Karpas-422 (cell line): ENCODE results near the gene CEBPA. TPM values are rescaled to one million over a fixed set of nuclear protein-coding genes. Genes with fewer than 3 reads are reported as not detected.
"Not testable (repeated sequence)": the region's sequence is repeated elsewhere in the genome, so short reads cannot be mapped to it uniquely, and the experiment has no call there.

ENCODE experiments used
- DNase-seq: peaks from one replicate; pipeline ENCODE4 v3.0.0-alpha.2; 2015
- H2AFZ ChIP-seq: fragments of 200-600 bp; sonication (generic); 2 replicates; pipeline ENCODE4 v1.6.1; 2014; ENCODE audit warnings: antibody characterized with exemption, low read length, mixed read lengths
- H3K27ac ChIP-seq: fragments of 200-600 bp; sonication (generic); 2 replicates; pipeline ENCODE4 v1.5.1; 2014; ENCODE audit warnings: mild to moderate bottlenecking, low read length, moderate library complexity
- H3K27me3 ChIP-seq: fragments of 200-600 bp; sonication (generic); 2 replicates; pipeline ENCODE4 v1.6.1; 2014; ENCODE audit warnings: low read length, mixed read lengths
- H3K36me3 ChIP-seq: fragments of 200-600 bp; sonication (generic); 2 replicates; pipeline ENCODE4 v1.6.1; 2014; ENCODE audit warnings: low read length, mixed read lengths; ENCODE audit not compliant: insufficient read depth
- H3K4me1 ChIP-seq: fragments of 200-600 bp; sonication (generic); 2 replicates; pipeline ENCODE4 v1.6.1; 2014; ENCODE audit warnings: mild to moderate bottlenecking, low read length, mixed read lengths
- H3K4me2 ChIP-seq: fragments of 200-600 bp; sonication (generic); 2 replicates; pipeline ENCODE4 v1.6.1; 2014; ENCODE audit warnings: low read length, low read depth, mild to moderate bottlenecking; ENCODE audit not compliant: poor library complexity, severe bottlenecking
- H3K4me3 ChIP-seq: fragments of 200-600 bp; sonication (generic); 2 replicates; pipeline ENCODE4 v1.5.1; 2014; ENCODE audit warnings: mild to moderate bottlenecking, antibody characterized with exemption, low read length, mixed read lengths
- H3K79me2 ChIP-seq: fragments of 200-600 bp; sonication (generic); 2 replicates; pipeline ENCODE4 v1.6.1; 2014; ENCODE audit warnings: mild to moderate bottlenecking, low read length, mixed read lengths
- H3K9ac ChIP-seq: fragments of 200-600 bp; sonication (generic); 2 replicates; pipeline ENCODE4 v1.6.0; 2014; ENCODE audit warnings: low read length
- H3K9me2 ChIP-seq: fragments of 200-600 bp; sonication (generic), shearing (Covaris generic); replicated peaks from 2 replicates; pipeline ENCODE4 v1.6.0; 2014; ENCODE audit warnings: mild to moderate bottlenecking, low read length, moderate library complexity; ENCODE audit not compliant: insufficient read depth
- H3K9me3 ChIP-seq: fragments of 300-700, 200-600 bp; sonication (generic); 2 replicates; pipeline ENCODE4 v1.6.1; 2014; ENCODE audit warnings: low read length, mixed read lengths
- H4K20me1 ChIP-seq: fragments of 200-600 bp; sonication (generic); 2 replicates; pipeline ENCODE4 v1.6.1; 2014; ENCODE audit warnings: mild to moderate bottlenecking, antibody characterized with exemption, low read length, low read depth; ENCODE audit not compliant: insufficient read depth
- total RNA-seq: library from RNA; depleted of rRNA; stranded (reverse); fragments of >200 nt; shearing (Covaris generic); gene quantifications from 2 replicates; pipeline ENCODE4 v1.2.3, GENCODE V29; 2014; ENCODE audit warnings: low replicate concordance

CEBPA gene
- total RNA-seq, 1 experiment from 2014 or later, result not detected

DNA sequence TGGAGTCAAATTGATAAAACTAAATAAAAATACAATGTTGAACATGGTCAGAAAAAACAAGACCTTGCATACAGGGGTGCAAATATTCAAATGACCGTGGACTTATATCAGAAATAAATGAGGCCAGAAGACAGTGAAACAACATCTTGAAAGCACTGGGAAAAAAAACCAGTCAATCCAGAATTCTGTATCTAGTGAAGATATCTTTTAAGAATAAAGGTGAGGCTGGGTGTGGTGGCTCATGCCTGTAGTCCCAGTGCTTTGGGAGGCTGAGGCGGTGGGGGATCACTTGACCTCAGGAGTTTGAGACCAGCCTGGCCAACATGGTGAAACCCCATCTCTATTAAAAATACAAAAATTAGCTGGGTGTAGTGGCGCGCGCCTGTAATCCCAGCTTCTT, 15.2 kb upstream of the CEBPA start:
- Histone ChIP-seq H3K4me2 (no peak overlapping the region), H3K4me3 (no peak overlapping the region), H3K36me3 (no peaks in the 10 kb centered on the region), H3K4me1 (no peaks in the 10 kb centered on the region), H4K20me1 (no peaks in the 10 kb centered on the region), H3K79me2 (no peaks in the 10 kb centered on the region), H2AFZ (no peak overlapping the region), H3K9me2 (no peaks in the 10 kb centered on the region), H3K9ac (no peak overlapping the region), H3K27me3 (no peaks in the 10 kb centered on the region), H3K27ac (no peak overlapping the region), H3K9me3 (no peaks in the 10 kb centered on the region)
- DNase-seq, result no peak

DNA sequence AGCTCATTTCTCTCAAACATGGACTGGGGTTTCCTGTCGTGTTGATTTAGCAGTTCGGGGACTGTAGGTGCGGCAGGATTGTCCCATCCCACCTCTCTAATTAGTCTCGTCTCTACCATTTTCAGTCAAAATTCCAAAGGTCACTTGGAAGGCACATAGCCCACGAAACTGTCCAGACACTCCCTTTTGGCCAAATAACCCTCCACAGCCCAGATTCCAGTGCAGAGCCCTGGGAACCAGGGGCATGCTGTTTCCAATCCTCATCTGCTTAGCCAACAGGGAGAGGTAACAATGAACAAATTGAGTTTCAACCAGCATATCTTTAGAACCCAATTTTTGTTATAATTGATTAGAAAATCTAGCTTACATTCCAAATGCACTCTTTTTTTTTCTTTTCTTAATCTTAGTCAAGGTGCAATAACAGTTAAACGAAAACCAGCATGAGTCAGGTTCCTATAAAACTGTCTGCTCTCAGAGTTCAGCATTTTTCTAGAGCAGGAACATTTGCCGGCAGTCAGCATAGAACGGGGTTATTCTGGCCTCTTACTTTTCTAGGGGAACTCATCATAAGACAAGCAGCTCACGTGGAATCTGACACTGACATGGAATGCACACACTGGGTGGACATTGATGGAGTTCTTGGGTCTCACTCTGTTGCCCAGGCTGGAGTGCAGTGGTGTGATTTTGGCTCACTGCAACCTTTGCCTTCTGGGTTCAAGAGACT, 14.4 kb upstream of the CEBPA start:
- no peaks in the 10 kb centered on the region for H3K79me2 ChIP-seq
- no peak overlapping the region for H3K27ac ChIP-seq
- no peak overlapping the region for H3K4me2 ChIP-seq
- H2AFZ ChIP-seq, result no peak overlapping the region
- no peaks in the 10 kb centered on the region for H3K4me1 ChIP-seq
- H3K36me3 ChIP-seq, result no peaks in the 10 kb centered on the region
- no peak for DNase-seq
- H3K9ac ChIP-seq, result no peak overlapping the region
- no peak overlapping the region for H3K4me3 ChIP-seq
- H3K27me3 ChIP-seq, result no peaks in the 10 kb centered on the region
- no peaks in the 10 kb centered on the region for H4K20me1 ChIP-seq
- H3K9me3 ChIP-seq, result no peaks in the 10 kb centered on the region
- H3K9me2 ChIP-seq, result no peaks in the 10 kb centered on the region

GRCh38 chr19:33312808-33313207, 10.5 kb upstream of the CEBPA start:
- H3K9me2 ChIP-seq, H3K9ac ChIP-seq, H3K36me3 ChIP-seq, H2AFZ ChIP-seq, H3K27me3 ChIP-seq, H3K4me3 ChIP-seq, H3K79me2 ChIP-seq, DNase-seq, H4K20me1 ChIP-seq, H3K27ac ChIP-seq, H3K9me3 ChIP-seq, H3K4me2 ChIP-seq, H3K4me1 ChIP-seq: not testable (repeated sequence)

GRCh38 chr19:33312065-33312464, 9.7 kb upstream of the CEBPA start:
- Histone ChIP-seq H4K20me1 (no peaks in the 10 kb centered on the region), H3K9ac (no peak overlapping the region), H2AFZ (no peak overlapping the region), H3K4me2 (no peak overlapping the region), H3K79me2 (no peaks in the 10 kb centered on the region), H3K27me3 (no peaks in the 10 kb centered on the region), H3K4me1 (no peaks in the 10 kb centered on the region), H3K27ac (no peak overlapping the region), H3K9me2 (no peaks in the 10 kb centered on the region), H3K4me3 (no peak overlapping the region), H3K36me3 (no peaks in the 10 kb centered on the region), H3K9me3 (no peaks in the 10 kb centered on the region)
- DNase-seq, result no peak

- H3K4me3 ChIP-seq, result no peak overlapping the region
- no peak overlapping the region for H3K27ac ChIP-seq
- no peak overlapping the region for H2AFZ ChIP-seq
- H3K79me2 ChIP-seq, result no peaks in the 10 kb centered on the region
- no peaks in the 10 kb centered on the region for H3K36me3 ChIP-seq
- DNase-seq, result peak; percentile 73
- no peaks in the 10 kb centered on the region for H4K20me1 ChIP-seq
- no peak overlapping the region for H3K9ac ChIP-seq
- H3K27me3 ChIP-seq, result no peaks in the 10 kb centered on the region
- no peaks in the 10 kb centered on the region for H3K9me3 ChIP-seq
- H3K9me2 ChIP-seq, result no peaks in the 10 kb centered on the region
- no peaks in the 10 kb centered on the region for H3K4me1 ChIP-seq
- H3K4me2 ChIP-seq, result no peak overlapping the region
Measured at GRCh38 chr19:33311326-33311682, 9.0 kb upstream of the CEBPA start.

- Histone ChIP-seq H3K9ac (no peak overlapping the region), H4K20me1 (no peaks in the 10 kb centered on the region), H3K4me3 (no peak overlapping the region), H3K27me3 (no peaks in the 10 kb centered on the region), H3K9me2 (no peaks in the 10 kb centered on the region), H3K79me2 (no peaks in the 10 kb centered on the region), H3K36me3 (no peaks in the 10 kb centered on the region), H3K4me2 (no peak overlapping the region), H2AFZ (no peak overlapping the region), H3K9me3 (no peaks in the 10 kb centered on the region), H3K4me1 (no peaks in the 10 kb centered on the region), H3K27ac (no peak overlapping the region)
- no peak for DNase-seq
Measured at GRCh38 chr19:33310606-33311325, 8.4 kb upstream of the CEBPA start.

DNA sequence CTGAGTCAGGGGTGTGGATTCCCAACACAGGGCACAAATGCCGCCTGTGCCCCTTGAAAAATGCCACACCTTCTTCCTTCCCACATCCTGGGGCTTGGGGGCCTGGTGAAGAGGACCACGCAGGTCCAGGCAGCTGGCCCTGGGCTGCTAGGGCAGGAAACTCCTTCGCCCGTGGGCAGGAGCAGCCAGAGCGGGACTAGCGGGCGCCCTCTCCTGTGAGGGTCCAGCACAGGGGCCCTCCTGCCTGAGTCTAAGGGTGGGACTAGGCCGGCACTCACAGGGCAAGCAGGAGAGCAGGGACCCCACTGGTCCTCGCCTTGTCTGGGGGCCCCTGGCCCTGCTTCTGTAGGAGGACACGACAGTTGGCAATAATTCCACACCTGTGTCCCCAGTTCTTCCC, 7.5 kb upstream of the CEBPA start:
- H3K9me2 ChIP-seq, result no peaks in the 10 kb centered on the region
- no peak for DNase-seq
- no peak overlapping the region for H3K27ac ChIP-seq
- H4K20me1 ChIP-seq, result no peaks in the 10 kb centered on the region
- no peaks in the 10 kb centered on the region for H3K36me3 ChIP-seq
- no peaks in the 10 kb centered on the region for H3K27me3 ChIP-seq
- no peaks in the 10 kb centered on the region for H3K9me3 ChIP-seq
- H3K4me3 ChIP-seq, result no peak overlapping the region
- no peak overlapping the region for H3K9ac ChIP-seq
- no peaks in the 10 kb centered on the region for H3K79me2 ChIP-seq
- no peaks in the 10 kb centered on the region for H3K4me1 ChIP-seq
- no peak overlapping the region for H2AFZ ChIP-seq
- H3K4me2 ChIP-seq, result no peak overlapping the region

DNA sequence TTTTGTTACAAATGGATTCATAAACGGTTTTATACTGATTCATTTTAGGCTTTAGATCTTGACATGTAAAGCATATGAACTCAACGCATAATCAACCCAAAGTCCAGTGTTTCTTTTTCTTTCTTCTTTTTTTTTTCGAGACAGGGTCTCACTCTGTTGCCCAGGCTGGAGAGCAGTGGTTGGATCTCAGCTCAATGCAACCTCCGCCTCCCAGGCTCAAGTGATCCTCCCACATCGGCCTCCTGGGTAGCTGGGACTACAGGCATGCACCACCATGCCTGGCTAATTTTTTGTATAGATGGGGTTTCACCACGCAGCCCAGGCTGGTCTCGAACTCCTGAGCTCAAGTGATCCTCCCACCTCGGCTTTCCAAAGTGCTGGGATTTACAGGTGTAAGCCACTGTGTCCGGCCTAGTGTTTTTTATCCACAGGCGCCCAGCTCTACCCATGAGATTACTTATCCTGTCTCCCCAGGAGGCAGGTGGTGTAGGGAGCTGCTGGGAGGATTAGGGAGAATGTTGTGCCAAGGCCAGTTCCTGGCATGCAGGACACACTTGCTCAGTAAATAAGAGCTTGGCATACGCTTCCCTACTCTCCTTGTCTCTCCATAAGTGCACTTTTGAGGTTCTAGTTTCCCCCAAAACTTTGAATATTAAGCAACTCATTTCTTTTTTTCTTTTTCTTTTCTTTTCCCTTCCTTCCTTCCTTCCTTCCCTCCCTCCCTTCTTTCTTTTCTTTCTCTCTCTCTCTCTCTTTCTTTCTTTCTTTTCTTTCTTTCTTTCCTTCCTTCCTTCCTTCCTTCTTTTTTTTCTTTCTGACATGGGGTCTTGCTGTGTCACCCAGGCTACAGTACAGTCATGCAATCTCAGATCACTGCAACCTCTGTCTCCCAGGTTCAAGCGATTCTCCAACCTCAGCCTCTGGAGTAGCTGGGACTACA, 4.8 kb upstream of the CEBPA start:
- Histone ChIP-seq H2AFZ (no peak overlapping the region), H4K20me1 (no peaks in the 10 kb centered on the region), H3K36me3 (no peaks in the 10 kb centered on the region), H3K9ac (no peak overlapping the region), H3K27me3 (no peaks in the 10 kb centered on the region), H3K9me3 (no peaks in the 10 kb centered on the region), H3K9me2 (no peaks in the 10 kb centered on the region), H3K79me2 (no peaks in the 10 kb centered on the region), H3K27ac (no peak overlapping the region), H3K4me2 (no peak overlapping the region), H3K4me1 (no peaks in the 10 kb centered on the region), H3K4me3 (no peak overlapping the region)
- no peak for DNase-seq
